GM21367 (cell line): ENCODE results near the gene BTBD9.
A peak's percentile ranks its signal among the peaks of the same experiment; 100 is the strongest.
"Not testable (repeated sequence)": the region's sequence is repeated elsewhere in the genome, so short reads cannot be mapped to it uniquely, and the experiment has no call there.

Experiments used
- ATAC-seq: cut with Tn5 transposase; IDR thresholded peaks from one replicate; pipeline ENCODE4 v1.9.1; 2021; ENCODE audit not compliant: unreplicated experiment

The BTBD9 gene

GRCh38 chr6:38436726-38437465 lies 202.8 kb downstream of the BTBD9 start:
- ATAC-seq = no peak

- no peak for ATAC-seq
These were observed 204.4 kb downstream of the BTBD9 start for GRCh38 chr6:38435330-38435729.

GRCh38 chr6:38434051-38434450 lies 205.7 kb downstream of the BTBD9 start:
- no peak for ATAC-seq

GRCh38 chr6:38432479-38432878 lies 207.2 kb downstream of the BTBD9 start:
- no peak for ATAC-seq

- no peak for ATAC-seq
These were observed 207.7 kb downstream of the BTBD9 start for GRCh38 chr6:38432079-38432478.

- no peak for ATAC-seq
These were observed 210.2 kb downstream of the BTBD9 start for GRCh38 chr6:38429546-38429945.

GRCh38 chr6:38427492-38428210 lies 212.1 kb downstream of the BTBD9 start:
- ATAC-seq = peak; percentile 70

- not testable (repeated sequence) for ATAC-seq
These were observed 213.8 kb downstream of the BTBD9 start for GRCh38 chr6:38425788-38426488.

GRCh38 chr6:38423746-38424145 lies 216.0 kb downstream of the BTBD9 start:
- ATAC-seq = no peak

GRCh38 chr6:38420207-38420606 lies 219.5 kb downstream of the BTBD9 start:
- no peak for ATAC-seq

- ATAC-seq = no peak
These were observed 222.2 kb downstream of the BTBD9 start for GRCh38 chr6:38417521-38417920.

GRCh38 chr6:38415231-38416005 lies 224.3 kb downstream of the BTBD9 start:
- no peak for ATAC-seq

GRCh38 chr6:38413102-38413800 lies 226.5 kb downstream of the BTBD9 start:
- no peak for ATAC-seq

- no peak for ATAC-seq
These were observed 232.5 kb downstream of the BTBD9 start for GRCh38 chr6:38407192-38407591.

- ATAC-seq = no peak
These were observed 233.6 kb downstream of the BTBD9 start for GRCh38 chr6:38406096-38406495.

GRCh38 chr6:38404900-38405556 lies 234.7 kb downstream of the BTBD9 start:
- ATAC-seq = no peak

GRCh38 chr6:38404355-38404754 lies 235.4 kb downstream of the BTBD9 start:
- ATAC-seq = no peak

GRCh38 chr6:38403548-38403947 lies 236.2 kb downstream of the BTBD9 start:
- no peak for ATAC-seq

- ATAC-seq = no peak
These were observed 239.0 kb downstream of the BTBD9 start for GRCh38 chr6:38400764-38401163.

- ATAC-seq = no peak
These were observed 239.6 kb downstream of the BTBD9 start for GRCh38 chr6:38400101-38400500.
